Measurements from ENCODE around the gene USP12.

USP12 gene

GRCh38 chr13:27047081-27047480 lies 124.5 kb downstream of the USP12 start:
- H3K4me1 ChIP-seq (ENCODE audit: control insufficient read depth, insufficient read depth, low read length) = peaks cover 13% of the 10 kb centered on the region
- H3K27ac ChIP-seq (ENCODE audit: low read depth, low read length) = no peak overlapping the region
- no peak overlapping the region for H3K9ac ChIP-seq (ENCODE audit: low read depth, low read length)
- H3K36me3 ChIP-seq (ENCODE audit: control insufficient read depth, insufficient read depth, low read length) = no peaks in the 10 kb centered on the region
- no peaks in the 10 kb centered on the region for H3K27me3 ChIP-seq (ENCODE audit: control insufficient read depth, insufficient read depth, low read length)
- no peak overlapping the region for H3K4me3 ChIP-seq (ENCODE audit: low read depth, low read length)
- H3K9me3 ChIP-seq (ENCODE audit: control insufficient read depth, insufficient read depth, low read length) = no peaks in the 10 kb centered on the region

GRCh38 chr13:27044837-27045570 lies 126.6 kb downstream of the USP12 start:
- H3K9me3 ChIP-seq (ENCODE audit: control insufficient read depth, insufficient read depth, low read length) = no peaks in the 10 kb centered on the region
- H3K4me1 ChIP-seq (ENCODE audit: control insufficient read depth, insufficient read depth, low read length) = peaks cover 13% of the 10 kb centered on the region
- no peak overlapping the region for H3K27ac ChIP-seq (ENCODE audit: low read depth, low read length)
- no peaks in the 10 kb centered on the region for H3K27me3 ChIP-seq (ENCODE audit: control insufficient read depth, insufficient read depth, low read length)
- no peaks in the 10 kb centered on the region for H3K36me3 ChIP-seq (ENCODE audit: control insufficient read depth, insufficient read depth, low read length)
- no peak overlapping the region for H3K4me3 ChIP-seq (ENCODE audit: low read depth, low read length)
- no peak overlapping the region for H3K9ac ChIP-seq (ENCODE audit: low read depth, low read length)

- H3K9ac ChIP-seq (ENCODE audit: low read depth, low read length) = no peak overlapping the region
- H3K9me3 ChIP-seq (ENCODE audit: control insufficient read depth, insufficient read depth, low read length) = no peaks in the 10 kb centered on the region
- no peak overlapping the region for H3K4me3 ChIP-seq (ENCODE audit: low read depth, low read length)
- no peaks in the 10 kb centered on the region for H3K27me3 ChIP-seq (ENCODE audit: control insufficient read depth, insufficient read depth, low read length)
- no peaks in the 10 kb centered on the region for H3K36me3 ChIP-seq (ENCODE audit: control insufficient read depth, insufficient read depth, low read length)
- H3K4me1 ChIP-seq (ENCODE audit: control insufficient read depth, insufficient read depth, low read length) = peaks cover 13% of the 10 kb centered on the region
- H3K27ac ChIP-seq (ENCODE audit: low read depth, low read length) = peak overlapping the region; percentile 50
These were observed 128.6 kb downstream of the USP12 start for GRCh38 chr13:27043013-27043412.

- Histone ChIP-seq H3K27me3 (ENCODE audit: control insufficient read depth, insufficient read depth, low read length) (no peaks in the 10 kb centered on the region; the same call in 1 of the 2 replicates), H3K4me1 (ENCODE audit: control insufficient read depth, insufficient read depth, low read length) (peaks cover 17% of the 10 kb centered on the region), H3K4me3 (ENCODE audit: low read depth, low read length) (no peak overlapping the region), H3K27ac (ENCODE audit: low read depth, low read length) (no peak overlapping the region), H3K9me3 (ENCODE audit: control insufficient read depth, insufficient read depth, low read length) (no peaks in the 10 kb centered on the region), H3K36me3 (ENCODE audit: control insufficient read depth, insufficient read depth, low read length) (no peaks in the 10 kb centered on the region), H3K9ac (ENCODE audit: low read depth, low read length) (no peak overlapping the region)
These were observed 130.3 kb downstream of the USP12 start for GRCh38 chr13:27041341-27041740.

- peaks cover 19% of the 10 kb centered on the region for H3K4me1 ChIP-seq (ENCODE audit: control insufficient read depth, insufficient read depth, low read length)
- no peak overlapping the region for H3K27ac ChIP-seq (ENCODE audit: low read depth, low read length)
- H3K9me3 ChIP-seq (ENCODE audit: control insufficient read depth, insufficient read depth, low read length) = no peaks in the 10 kb centered on the region
- no peaks in the 10 kb centered on the region for H3K36me3 ChIP-seq (ENCODE audit: control insufficient read depth, insufficient read depth, low read length)
- H3K27me3 ChIP-seq (ENCODE audit: control insufficient read depth, insufficient read depth, low read length) = peaks cover 2% of the 10 kb centered on the region
- no peak overlapping the region for H3K4me3 ChIP-seq (ENCODE audit: low read depth, low read length)
- no peak overlapping the region for H3K9ac ChIP-seq (ENCODE audit: low read depth, low read length)
These were observed 130.8 kb downstream of the USP12 start for GRCh38 chr13:27040826-27041108.

GRCh38 chr13:27039171-27039701 lies 132.4 kb downstream of the USP12 start:
- peaks cover 12% of the 10 kb centered on the region for H3K27me3 ChIP-seq (ENCODE audit: control insufficient read depth, insufficient read depth, low read length)
- no peaks in the 10 kb centered on the region for H3K9me3 ChIP-seq (ENCODE audit: control insufficient read depth, insufficient read depth, low read length)
- H3K27ac ChIP-seq (ENCODE audit: low read depth, low read length) = no peak overlapping the region
- no peak overlapping the region for H3K9ac ChIP-seq (ENCODE audit: low read depth, low read length)
- no peak overlapping the region for H3K4me3 ChIP-seq (ENCODE audit: low read depth, low read length)
- H3K36me3 ChIP-seq (ENCODE audit: control insufficient read depth, insufficient read depth, low read length) = no peaks in the 10 kb centered on the region
- H3K4me1 ChIP-seq (ENCODE audit: control insufficient read depth, insufficient read depth, low read length) = peaks cover 12% of the 10 kb centered on the region

GRCh38 chr13:27038323-27038722 lies 133.3 kb downstream of the USP12 start:
- H3K9ac ChIP-seq (ENCODE audit: low read depth, low read length) = no peak overlapping the region
- H3K4me1 ChIP-seq (ENCODE audit: control insufficient read depth, insufficient read depth, low read length) = peaks cover 12% of the 10 kb centered on the region; the same call in 1 of the 2 replicates
- no peaks in the 10 kb centered on the region for H3K36me3 ChIP-seq (ENCODE audit: control insufficient read depth, insufficient read depth, low read length)
- no peak overlapping the region for H3K27ac ChIP-seq (ENCODE audit: low read depth, low read length)
- H3K9me3 ChIP-seq (ENCODE audit: control insufficient read depth, insufficient read depth, low read length) = no peaks in the 10 kb centered on the region
- H3K27me3 ChIP-seq (ENCODE audit: control insufficient read depth, insufficient read depth, low read length) = peaks cover 12% of the 10 kb centered on the region
- H3K4me3 ChIP-seq (ENCODE audit: low read depth, low read length) = no peak overlapping the region

GRCh38 chr13:27037571-27037970 lies 134.0 kb downstream of the USP12 start:
- Histone ChIP-seq H3K9me3 (ENCODE audit: control insufficient read depth, insufficient read depth, low read length) (no peaks in the 10 kb centered on the region), H3K27me3 (ENCODE audit: control insufficient read depth, insufficient read depth, low read length) (peaks cover 12% of the 10 kb centered on the region), H3K9ac (ENCODE audit: low read depth, low read length) (no peak overlapping the region), H3K27ac (ENCODE audit: low read depth, low read length) (no peak overlapping the region), H3K4me1 (ENCODE audit: control insufficient read depth, insufficient read depth, low read length) (peaks cover 6% of the 10 kb centered on the region; the same call in 1 of the 2 replicates), H3K4me3 (ENCODE audit: low read depth, low read length) (no peak overlapping the region), H3K36me3 (ENCODE audit: control insufficient read depth, insufficient read depth, low read length) (no peaks in the 10 kb centered on the region)

- H3K4me1 ChIP-seq (ENCODE audit: control insufficient read depth, insufficient read depth, low read length) = peaks cover 6% of the 10 kb centered on the region; the same call in 1 of the 2 replicates
- no peak overlapping the region for H3K9ac ChIP-seq (ENCODE audit: low read depth, low read length)
- H3K4me3 ChIP-seq (ENCODE audit: low read depth, low read length) = no peak overlapping the region
- H3K9me3 ChIP-seq (ENCODE audit: control insufficient read depth, insufficient read depth, low read length) = no peaks in the 10 kb centered on the region
- H3K27me3 ChIP-seq (ENCODE audit: control insufficient read depth, insufficient read depth, low read length) = peaks cover 12% of the 10 kb centered on the region
- H3K27ac ChIP-seq (ENCODE audit: low read depth, low read length) = no peak overlapping the region
- no peaks in the 10 kb centered on the region for H3K36me3 ChIP-seq (ENCODE audit: control insufficient read depth, insufficient read depth, low read length)
These were observed 134.4 kb downstream of the USP12 start for GRCh38 chr13:27037171-27037570.

- H3K9ac ChIP-seq (ENCODE audit: low read depth, low read length) = no peak overlapping the region
- H3K4me1 ChIP-seq (ENCODE audit: control insufficient read depth, insufficient read depth, low read length) = peaks cover 6% of the 10 kb centered on the region; the same call in 1 of the 2 replicates
- no peaks in the 10 kb centered on the region for H3K36me3 ChIP-seq (ENCODE audit: control insufficient read depth, insufficient read depth, low read length)
- H3K4me3 ChIP-seq (ENCODE audit: low read depth, low read length) = no peak overlapping the region
- H3K27me3 ChIP-seq (ENCODE audit: control insufficient read depth, insufficient read depth, low read length) = peaks cover 12% of the 10 kb centered on the region
- H3K9me3 ChIP-seq (ENCODE audit: control insufficient read depth, insufficient read depth, low read length) = no peaks in the 10 kb centered on the region
- H3K27ac ChIP-seq (ENCODE audit: low read depth, low read length) = no peak overlapping the region
These were observed 135.2 kb downstream of the USP12 start for GRCh38 chr13:27036236-27036981.

GRCh38 chr13:27035892-27036235 lies 135.7 kb downstream of the USP12 start:
- H3K27me3 ChIP-seq (ENCODE audit: control insufficient read depth, insufficient read depth, low read length) = peaks cover 12% of the 10 kb centered on the region
- no peak overlapping the region for H3K9ac ChIP-seq (ENCODE audit: low read depth, low read length)
- H3K27ac ChIP-seq (ENCODE audit: low read depth, low read length) = no peak overlapping the region
- peaks cover 6% of the 10 kb centered on the region; the same call in 1 of the 2 replicates for H3K4me1 ChIP-seq (ENCODE audit: control insufficient read depth, insufficient read depth, low read length)
- no peaks in the 10 kb centered on the region for H3K36me3 ChIP-seq (ENCODE audit: control insufficient read depth, insufficient read depth, low read length)
- no peaks in the 10 kb centered on the region for H3K9me3 ChIP-seq (ENCODE audit: control insufficient read depth, insufficient read depth, low read length)
- no peak overlapping the region for H3K4me3 ChIP-seq (ENCODE audit: low read depth, low read length)
